HG03135 (cell line): ENCODE results near the gene GMDS.

Experiments used
- ATAC-seq: cut with Tn5 transposase; IDR thresholded peaks from one replicate; pipeline ENCODE4 v1.9.1; 2021; ENCODE audit warnings: mild to moderate bottlenecking, moderate library complexity; ENCODE audit not compliant: unreplicated experiment

The GMDS gene

DNA sequence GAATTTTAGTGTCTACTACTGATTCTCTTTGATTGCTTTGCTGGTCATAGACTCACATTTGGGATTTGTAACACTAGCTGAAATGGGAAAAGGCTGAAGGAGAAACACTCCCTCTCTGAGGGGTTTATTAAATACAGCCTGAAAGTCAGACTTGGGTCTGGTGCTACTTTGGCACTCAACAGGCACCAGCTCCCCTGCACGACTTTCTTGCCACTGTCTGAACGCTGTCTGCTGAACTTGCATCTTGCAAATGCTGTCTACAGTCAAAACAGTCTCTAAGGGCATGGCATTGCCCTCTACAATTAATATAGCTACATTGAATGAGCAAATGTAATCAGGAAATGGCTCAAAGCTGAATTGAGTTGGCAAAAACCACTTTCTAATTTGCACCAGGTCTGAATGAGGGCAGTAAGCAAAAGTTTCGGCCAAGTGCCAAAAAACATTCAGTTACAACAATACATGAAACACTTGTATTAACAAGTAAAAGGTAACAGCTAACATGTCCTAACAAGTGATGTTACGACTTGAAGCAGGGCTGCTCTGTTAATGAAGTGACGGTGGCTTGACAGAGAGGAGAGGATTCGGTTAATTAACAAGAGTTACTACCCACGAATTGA is 516.2 kb downstream of the GMDS start:
- no peak for ATAC-seq

DNA sequence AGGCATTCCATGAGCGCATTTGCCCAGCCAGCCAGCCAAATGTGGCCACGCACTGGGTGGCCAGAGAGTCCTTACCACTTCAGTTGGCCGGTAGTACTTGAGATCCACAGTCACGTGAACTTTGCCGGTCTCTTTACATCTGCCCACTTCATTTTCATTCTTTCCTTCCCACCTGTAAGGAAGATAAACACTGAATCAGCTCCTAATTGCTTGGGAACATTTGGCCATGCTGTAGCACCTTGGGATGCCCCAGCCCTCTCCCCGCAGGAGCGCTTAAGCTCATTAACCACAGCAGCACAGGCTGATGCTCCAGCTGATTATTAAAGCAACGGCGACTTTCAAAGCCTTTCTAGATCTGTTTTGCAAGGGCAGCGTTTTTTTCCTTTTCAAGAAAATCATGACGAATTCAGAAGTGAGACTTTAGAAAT is 519.0 kb downstream of the GMDS start:
- no peak for ATAC-seq

DNA sequence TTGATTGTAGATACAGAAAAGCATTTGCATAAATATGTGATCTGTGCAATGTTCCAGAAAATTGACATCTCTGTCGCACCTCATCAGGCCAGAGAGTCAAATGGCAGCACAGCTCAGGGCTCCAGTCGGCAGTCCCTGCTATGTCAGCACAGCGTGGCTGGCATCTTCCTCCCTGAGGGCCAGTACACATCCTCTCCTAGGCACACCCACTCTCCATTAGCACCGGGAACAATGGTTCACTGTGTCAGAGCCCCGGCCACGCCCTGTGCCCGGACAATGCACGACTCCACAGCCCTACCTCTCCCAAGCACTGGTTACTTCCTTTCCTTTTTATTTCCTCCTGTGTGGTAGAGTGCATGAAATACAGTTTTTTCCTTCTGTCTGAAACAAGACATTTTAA is 520.8 kb downstream of the GMDS start:
- ATAC-seq: no peak

DNA sequence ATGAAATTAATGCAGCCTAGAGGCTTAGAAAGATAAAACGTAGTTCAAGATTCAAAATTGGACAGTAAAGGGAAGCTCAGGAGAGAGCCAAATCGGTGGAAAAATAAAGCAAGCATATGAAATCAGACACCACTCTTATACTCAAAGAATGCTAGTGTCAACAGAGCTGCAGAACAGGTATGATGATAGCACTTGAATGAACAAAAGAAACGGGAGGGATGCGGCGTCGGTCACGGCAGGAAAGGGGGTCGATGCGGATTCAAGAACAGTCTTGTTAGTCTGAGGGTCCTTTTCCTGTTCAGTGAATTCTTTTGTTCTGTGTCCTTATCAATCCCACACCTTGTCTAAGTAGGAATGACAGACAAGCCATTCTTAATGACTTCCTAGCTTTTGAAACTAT is 521.3 kb downstream of the GMDS start:
- no peak for ATAC-seq

DNA sequence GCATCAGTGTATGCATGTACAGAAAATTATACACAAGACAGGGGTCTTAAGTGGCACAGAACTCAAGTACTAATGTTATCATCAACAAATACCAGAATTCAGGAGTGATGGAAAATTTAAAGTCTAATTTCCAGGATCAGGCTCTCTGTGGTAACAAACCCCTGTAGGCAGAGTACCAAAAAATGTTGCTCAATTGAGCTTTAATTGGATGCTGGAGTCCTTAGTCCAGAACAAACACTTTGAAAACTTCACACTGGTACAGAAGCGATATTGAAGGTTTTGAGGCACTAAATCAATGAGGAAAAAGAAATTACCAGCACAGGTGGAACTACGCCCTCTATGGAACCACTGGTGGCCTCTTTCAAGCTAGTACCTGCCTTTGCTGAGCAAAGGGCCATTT is 522.6 kb downstream of the GMDS start:
- ATAC-seq: no peak

DNA sequence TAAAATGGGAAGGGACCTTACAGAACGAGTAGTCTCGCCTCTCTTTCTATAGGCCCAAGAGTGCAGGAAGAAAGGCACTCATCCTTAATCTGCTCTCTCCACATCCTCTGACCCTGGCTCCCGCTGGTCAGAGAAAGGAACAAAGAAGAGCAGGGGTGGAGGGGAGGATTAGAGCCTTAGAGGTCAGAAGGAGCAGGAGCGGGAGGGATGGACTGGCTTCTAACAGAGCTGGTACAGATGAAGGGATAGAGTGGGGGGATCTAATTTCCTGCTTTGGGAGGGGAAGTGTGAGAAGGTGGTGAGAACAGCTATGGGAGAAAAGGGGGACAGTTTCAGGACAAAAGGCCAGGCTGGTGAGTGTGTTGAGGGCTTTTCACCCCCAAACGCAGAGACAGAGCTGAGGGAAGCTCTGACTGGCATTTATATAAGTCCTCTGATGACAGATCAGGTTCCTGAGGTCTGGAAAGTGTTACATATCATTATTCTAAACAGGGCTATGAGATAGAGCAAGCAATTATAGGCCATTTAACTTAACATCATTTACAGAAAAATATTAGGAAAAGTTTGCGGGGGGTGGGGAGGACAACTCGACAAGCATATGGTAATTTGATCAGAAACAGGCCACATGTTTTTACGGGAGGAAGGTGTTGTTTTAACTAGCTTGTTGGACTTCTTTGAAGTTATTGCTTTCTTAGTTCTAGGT is 524.6 kb downstream of the GMDS start:
- ATAC-seq: no peak

DNA sequence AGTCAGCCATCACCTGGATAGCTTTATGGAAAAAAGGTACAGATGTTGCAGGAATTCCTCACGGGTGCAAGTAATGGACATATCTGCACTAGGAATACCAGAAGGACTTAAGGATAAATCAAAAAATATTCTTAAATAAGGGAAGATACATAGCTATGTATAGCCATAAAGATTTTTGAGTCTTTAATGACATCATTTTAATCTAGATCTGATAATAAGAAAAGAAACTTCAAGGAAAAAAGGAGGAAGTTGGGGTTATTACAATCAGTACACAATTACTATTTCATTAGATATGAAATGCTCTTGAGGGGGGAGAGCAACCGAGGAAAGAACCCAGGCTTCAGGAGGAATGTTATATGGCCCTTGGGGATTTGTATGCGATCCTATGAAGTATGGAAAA is 525.5 kb downstream of the GMDS start:
- no peak for ATAC-seq

DNA sequence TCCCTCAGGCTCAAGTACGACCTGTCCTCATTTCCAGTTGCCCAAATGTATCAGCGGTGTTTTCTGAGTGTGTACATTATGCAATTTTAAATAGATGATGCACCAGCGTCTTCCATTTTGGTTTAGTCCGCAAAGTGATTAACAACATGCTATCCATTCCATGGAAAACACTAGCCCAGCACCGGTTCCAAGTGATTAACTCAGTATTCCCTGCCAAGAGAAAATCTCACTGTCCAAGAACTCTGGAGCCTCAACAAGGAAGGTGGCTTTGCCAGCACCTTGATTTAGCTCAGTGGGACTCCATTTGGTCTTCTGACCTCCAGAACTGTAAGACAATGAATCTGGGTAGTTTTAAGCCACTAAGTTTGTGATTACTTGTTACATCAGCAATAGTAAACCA is 528.5 kb downstream of the GMDS start:
- no peak for ATAC-seq

DNA sequence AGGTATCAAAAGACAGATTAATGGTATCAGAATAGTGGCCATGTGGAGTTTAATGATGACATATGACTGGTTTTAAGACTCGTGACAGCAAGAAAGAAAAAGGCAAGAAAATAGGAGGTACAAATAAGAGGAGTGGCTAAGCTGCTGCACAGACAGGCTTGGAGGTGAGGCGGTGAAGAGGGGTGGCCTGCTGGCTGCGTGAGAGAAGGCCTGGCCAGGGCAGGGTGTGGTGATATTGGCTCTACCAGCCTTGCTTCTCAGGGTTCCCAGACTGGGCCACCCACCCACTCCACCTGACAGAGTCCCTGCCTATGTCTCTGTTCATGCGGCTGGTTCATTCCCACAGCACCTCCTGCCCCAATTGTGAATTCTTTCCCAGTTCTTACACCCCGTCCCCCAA is 529.0 kb downstream of the GMDS start:
- ATAC-seq: no peak

DNA sequence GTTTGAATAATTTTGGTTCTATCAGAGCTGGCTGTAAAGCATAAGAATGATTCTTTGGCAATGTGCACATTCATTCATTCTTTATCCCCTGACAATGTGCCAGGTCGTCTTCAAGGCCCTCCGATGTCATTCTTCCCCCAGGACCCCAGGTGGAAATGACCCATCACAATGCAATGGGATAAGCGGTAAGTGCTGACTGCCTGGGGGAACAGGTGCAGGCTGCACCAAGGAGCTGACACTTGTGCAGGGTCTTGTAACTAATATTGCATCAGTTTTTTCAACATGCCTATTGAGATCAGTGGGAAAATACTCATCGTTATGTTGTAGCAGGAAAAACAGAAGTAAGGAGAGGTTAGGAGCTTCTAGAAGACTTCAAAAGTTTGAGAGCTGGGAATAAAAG is 530.1 kb downstream of the GMDS start:
- ATAC-seq: no peak

DNA sequence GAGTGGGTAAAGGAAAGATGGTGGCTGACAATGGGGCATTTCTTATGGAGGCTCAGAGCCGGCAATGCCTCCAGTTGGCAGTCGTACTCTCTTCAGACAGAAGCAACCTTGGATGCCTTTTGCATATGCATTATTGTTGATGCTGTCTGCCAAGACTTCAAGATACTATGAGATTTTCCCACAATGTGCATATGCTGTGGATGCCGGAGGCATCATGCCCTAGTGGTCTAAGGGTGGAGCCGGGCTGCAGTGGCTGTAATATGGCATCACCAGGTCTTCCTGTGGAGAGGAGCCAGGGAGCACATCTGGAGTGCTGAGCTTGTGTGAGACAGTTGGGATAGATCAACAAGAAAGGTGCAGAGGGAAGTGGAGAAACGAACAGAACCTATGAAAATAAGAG is 530.8 kb downstream of the GMDS start:
- ATAC-seq: no peak

DNA sequence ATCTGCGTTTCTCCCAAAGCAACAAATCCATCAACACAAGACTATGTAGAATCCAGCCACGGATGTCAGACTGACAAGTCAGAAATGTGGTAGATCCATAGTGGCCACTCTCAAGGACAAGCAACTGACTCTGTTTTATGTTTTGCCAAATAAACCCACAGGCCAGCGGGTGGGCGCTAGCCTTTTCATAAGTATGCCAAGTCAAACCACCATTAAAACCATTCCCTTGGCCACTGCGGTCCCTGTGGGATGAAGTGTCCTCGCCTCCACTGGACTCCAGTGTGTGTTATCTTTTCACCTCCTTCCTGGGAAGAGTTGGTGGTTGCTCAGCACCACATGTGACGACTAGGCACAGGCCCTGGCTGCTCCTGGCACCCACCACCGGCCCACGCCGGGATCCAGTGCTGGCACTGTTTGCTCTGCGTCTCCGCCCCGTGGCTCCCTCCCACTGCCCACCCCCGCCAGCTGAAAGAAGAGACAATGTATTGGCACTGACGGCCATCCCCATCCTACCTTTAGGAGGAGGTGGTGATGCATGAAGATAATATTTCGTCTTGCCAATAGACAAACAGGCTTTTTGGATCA is 532.3 kb downstream of the GMDS start:
- no peak for ATAC-seq

DNA sequence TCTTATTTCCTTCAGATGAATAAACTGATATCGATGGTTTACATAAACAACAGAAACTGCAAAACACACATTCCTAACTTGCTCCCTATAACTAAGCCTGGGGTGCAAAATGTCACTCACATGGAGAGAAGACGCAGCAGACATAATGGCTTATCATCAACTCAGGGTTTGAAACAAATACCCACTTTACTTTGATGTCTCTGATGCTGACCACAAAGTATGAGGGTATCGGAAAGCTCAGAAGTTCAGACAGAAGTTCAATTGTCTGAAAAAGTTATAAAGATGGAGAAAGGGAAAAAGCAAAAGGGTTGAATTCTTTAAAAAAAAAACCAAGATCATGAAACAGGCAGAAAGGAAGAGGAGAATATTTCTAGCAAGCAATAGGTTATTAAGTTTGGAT is 533.0 kb downstream of the GMDS start:
- ATAC-seq: no peak

DNA sequence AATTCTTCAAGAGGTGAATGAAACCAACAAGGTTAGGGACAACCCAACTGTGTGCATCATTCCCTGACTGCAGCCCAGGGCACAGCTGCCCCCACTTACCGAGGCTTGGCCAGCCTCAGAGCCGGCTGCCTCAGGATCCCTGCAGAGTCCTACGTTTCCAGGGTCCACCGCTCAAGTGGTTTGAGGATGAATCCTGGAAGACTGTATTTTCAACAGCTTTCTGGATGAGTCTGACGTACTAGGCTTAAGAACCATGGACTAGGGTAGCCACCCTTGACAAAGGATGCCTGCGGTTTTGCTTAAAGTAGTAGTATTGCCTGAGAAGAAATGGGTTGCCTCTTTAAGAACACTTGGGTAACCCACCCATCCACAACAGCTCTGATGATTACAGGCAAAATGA is 534.3 kb downstream of the GMDS start:
- no peak for ATAC-seq

DNA sequence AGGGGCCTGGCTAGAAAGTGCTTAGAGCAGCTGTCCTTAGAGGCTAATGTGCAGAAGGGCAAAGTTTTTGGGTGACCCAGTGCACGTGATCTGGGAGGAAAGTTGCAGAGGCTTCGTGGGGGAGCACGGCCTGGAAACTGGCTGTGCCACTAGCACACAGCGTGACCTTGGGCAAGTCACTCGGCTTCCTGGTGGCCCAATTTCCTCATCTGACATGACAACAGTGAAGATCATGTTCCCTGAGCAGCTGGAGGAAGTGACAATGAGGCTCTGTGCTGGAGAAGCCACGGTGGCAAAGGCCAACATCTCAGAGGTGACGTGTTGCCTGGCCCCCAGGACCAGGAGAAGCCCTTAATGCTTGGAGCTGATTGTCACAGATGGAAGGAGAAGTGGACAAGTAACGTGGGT is 536.2 kb downstream of the GMDS start:
- ATAC-seq: no peak

DNA sequence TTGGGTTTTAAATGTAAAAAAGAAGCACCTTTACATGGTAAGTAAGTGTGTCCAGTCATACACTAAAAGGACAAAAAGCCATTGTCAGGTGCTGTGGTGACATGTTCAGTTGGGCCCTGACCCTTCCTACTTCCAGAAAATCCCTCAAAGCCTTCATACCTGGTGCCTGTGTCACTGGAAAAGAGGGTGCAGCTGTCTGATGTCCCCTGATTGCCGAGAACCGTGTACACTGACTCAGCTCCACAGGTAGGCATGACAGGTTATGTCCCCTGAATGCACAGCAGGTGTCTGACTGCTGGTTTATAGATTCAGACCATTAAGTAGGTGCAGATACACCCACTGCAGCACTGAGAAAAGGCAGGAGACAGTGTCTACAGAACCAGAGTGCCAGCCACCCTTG is 536.6 kb downstream of the GMDS start:
- no peak for ATAC-seq

DNA sequence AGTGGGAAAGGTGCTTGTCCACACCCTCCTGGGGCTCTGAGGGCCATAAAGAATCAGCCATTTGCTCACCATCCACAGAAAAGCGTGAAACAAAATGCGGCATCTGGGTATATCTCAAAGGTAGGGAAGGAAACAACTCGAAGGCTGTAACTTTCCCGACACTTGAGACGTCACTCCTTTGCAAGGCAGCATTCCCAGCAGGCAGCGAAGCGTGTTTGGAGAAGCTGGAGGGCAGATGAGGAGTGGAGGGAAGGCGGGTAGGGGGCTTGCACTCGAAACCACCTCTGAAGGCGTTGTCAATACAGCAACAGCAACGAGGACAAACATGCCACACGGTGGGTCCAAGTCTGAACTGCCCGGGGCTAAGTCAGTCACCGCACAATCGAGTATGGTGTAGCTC is 537.3 kb downstream of the GMDS start:
- ATAC-seq: no peak

DNA sequence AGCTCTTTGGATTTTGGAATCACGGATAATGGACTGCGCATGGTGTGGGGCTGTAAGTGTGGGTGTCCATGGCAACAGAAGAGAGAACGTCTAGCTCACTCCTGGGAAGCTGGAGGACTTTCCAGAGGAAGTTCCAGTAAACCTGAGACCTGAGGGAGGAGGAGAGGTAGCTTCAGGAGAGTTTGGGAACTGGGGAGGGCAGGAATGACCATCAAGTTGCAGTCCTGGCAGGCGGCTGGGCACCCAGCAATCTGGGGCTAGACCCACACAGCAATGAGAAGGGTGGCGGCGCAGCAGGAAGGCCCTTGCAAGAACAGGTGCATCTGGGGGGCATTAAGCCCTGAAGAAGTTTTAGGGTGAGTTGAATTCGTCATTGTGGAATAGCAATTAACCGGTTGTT is 539.8 kb downstream of the GMDS start:
- ATAC-seq: no peak

DNA sequence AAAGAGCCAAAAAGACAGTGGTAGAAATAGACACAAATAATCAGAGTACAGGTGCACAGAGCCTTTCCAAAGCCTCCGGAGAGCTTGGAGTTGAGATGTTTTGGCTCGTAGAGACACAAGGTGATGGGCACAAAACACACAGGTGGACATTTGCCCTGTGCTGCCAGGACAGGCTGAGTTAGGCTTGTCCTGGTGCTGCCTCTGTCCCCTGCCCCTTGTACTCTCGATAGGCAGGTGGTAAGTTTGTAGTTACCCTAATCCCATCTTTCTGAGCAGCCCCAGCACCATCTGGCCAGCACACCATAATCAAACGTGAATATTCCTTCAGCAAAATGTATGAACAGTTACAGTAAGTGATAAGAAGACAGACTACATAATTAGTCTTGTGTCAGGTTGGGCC is 540.2 kb downstream of the GMDS start:
- ATAC-seq: no peak

DNA sequence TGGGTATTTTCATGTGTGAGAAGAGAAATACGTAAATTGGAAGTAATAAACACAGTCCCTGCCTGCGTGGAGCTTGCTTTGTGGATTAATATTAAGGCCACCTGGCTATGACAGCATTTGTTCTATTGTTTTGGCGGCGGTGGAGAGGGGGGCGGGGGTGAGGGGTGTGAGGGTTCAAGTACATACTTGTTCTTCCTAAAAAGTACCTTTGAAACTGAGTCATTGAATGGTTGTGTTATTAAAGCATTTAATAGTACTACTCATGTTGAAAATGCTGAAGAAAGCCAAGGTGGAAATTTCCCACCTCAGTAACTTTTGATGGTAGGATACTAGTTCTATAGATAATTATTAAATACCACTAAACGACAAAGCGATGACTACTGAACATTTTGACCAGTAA is 540.7 kb downstream of the GMDS start:
- no peak for ATAC-seq

DNA sequence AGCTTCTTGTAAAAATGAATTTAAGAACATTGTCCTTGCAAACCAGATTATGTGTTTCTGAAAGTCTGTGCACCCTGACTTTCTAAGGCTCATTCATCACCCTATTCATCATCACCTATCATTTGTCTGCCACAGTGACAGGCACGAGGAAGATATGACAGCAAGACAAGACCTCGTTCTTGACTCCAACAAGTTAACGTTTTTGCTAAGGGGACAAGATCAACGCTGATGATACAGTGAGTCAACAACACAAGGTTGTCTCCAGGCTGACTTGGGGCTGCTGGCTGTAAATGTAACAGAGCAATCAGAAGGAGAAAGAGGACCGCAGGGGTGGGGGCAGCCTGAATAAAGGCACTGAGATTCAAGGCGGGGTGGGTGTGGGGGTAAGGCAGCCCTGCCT is 541.5 kb downstream of the GMDS start:
- no peak for ATAC-seq

DNA sequence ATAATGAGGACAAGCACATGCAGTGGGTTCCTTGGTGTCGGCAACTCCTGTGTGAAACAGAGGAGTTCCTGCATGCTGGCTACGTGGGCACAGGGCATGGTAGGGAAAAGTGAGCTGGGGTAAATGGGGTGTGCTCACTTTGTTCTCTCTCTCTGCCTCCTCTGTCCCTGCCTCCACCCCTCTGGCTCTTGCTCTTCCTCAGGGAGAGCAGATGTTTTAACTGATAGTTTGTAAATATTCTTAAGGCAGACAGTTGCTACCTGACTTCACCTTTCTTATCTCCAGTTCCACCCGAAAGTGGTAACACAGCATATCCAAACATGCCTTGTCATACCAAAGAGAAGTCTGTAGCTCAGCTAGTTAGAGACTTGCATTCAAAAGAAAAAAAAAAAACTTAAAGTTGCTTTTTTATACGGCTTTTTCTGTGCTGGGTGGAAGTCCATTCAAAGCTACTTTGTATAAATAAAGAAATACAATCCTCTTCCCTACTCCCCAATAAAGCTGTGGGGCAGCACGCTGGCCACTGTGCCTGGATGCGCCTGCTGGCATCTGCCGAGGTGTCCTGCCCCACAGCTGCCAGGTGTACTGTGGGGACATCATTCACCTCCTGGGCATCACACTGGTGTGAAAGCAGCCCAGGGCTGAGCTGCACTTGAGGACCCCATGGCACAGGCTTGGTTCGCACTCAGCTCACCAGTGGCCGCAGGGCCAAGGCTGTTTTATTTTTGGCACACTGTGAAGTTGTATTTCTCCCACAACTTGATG is 542.1 kb downstream of the GMDS start:
- ATAC-seq: no peak
